Hematopoietic multipotent progenitor cell (in vitro differentiated cells): ENCODE data around the gene WNT11. TPM values are rescaled to one million over a fixed set of nuclear protein-coding genes. Genes with fewer than 3 reads are reported as not detected.

ENCODE experiments used
- DNase-seq, 3 donors: peaks; one replicate each; pipeline ENCODE4 v3.0.0-alpha.2; 2011 to 2015; ENCODE audit warnings: low read depth in 2 of 3, low spot score in 2 of 3
- total RNA-seq: library from RNA; depleted of rRNA; stranded (reverse); fragments of >200 nt; gene quantifications from one replicate; pipeline ENCODE4 v1.2.3, GENCODE V29; 2012

WNT11 gene
- total RNA-seq, 1 donor: 1.6 TPM

- DNase-seq: peak in 1 of 3 donors; percentile 21
Observed at GRCh38 chr11:76184551-76184993, 21.7 kb downstream of the WNT11 start.

DNA sequence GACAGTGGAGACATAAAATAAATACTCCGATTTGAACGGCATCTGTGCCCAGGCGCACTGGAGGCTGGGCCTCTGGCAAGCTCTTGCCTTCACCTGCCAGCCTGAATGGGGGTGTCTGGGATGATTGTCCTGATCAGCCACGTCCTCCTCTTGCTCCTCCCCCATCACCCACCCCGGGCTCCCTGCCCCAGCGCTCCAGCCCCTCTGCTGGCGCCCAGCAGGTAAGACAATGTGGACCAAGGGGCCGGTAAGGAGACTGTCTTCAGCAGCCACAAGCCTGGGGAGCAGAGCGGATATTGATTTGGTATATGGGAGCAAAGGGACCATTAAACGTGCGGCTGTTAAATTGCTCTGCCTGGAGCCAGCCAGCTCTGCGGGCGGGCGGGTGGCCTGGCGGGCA is 24.9 kb downstream of the WNT11 start:
- DNase-seq: no peak

- DNase-seq: no peak
Observed at GRCh38 chr11:76179147-76179546, 27.2 kb downstream of the WNT11 start.

- no peak for DNase-seq
Observed at GRCh38 chr11:76177250-76177686, 29.0 kb downstream of the WNT11 start.

DNA sequence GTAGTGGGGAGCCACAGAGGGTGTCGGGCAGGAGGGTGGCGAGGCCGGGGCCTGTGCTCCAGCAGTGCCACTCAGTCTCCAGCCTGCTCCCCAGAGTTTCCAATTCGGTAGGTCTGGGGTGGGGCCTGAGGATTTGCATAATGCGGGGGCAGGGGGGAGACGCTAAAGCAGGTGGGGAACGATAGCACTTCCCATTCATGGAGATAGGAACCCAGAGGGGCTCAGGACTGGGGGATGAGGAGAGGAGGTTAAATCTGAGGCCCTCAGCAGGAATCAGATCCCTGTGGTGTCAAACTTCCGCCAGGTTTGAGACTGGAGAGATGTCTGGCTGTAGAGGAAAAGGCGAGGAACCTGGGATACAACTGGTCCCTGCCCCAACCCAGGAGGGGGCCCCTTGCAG is 29.8 kb downstream of the WNT11 start:
- DNase-seq: no peak

- DNase-seq: no peak
Observed at GRCh38 chr11:76175783-76176182, 30.5 kb downstream of the WNT11 start.

DNA sequence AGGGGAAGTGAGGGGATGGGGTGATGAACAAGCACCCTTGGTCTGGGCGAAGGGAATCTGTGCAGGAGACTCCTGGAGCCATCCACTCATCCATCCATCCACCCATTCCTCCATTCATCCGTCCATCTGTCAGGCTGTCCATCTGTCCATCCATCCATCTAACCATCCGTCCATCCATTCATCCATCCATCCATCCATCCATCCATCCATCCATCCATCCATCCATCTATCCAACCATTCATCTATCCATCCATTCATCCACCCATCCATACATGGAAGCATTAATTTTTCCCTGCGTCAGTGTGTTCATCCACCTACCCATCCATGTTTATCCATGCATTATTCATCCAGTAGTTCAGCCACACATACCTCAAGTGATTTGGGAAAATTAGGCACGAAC is 32.0 kb downstream of the WNT11 start:
- DNase-seq: no peak

- DNase-seq: no peak
Observed at GRCh38 chr11:76173663-76174062, 32.6 kb downstream of the WNT11 start.

GRCh38 chr11:76172583-76172982 is 33.7 kb downstream of the WNT11 start:
- DNase-seq: no peak

- no peak for DNase-seq
Observed at GRCh38 chr11:76170468-76170867, 35.8 kb downstream of the WNT11 start.

GRCh38 chr11:76169473-76169896 is 36.8 kb downstream of the WNT11 start:
- DNase-seq: no peak

DNA sequence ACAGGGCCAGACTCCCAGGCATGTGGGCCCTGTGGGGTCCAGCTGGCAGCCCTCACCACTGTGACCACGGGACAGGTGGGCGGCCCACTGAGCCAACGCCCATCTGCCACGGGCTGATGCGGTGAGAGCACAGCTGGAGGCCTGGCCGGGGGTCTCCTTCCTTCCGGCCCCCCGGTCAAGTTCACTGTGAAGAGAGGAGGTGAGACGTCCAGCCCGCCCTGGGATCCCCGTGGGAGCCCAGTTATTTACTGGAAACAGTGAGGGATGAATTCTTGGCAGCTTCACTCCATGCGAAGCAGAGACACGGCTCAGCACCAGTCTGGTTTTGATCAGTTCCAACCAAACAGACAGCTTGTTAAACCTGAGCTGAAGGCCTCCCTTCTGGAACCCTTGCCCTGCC is 38.7 kb downstream of the WNT11 start:
- no peak for DNase-seq

DNA sequence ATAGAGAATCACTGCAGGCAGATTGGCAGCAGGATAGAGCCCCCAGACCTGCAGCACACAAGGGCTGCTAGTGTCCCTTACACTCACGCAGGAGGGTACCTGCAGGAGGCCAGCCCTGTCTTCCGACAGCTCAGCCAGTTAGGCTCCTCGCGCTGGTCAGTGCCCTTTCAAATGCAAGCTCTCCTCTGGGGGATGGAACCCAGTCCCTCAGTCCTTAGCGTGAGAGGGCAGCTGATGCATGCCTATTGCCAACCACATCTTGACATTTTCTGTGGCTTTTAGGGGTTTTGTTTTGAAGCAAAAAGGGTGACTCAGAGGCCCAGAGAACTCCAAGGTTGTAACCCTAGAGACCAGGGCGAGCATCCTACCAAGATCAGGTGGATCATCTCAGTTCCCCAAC is 40.0 kb downstream of the WNT11 start:
- no peak for DNase-seq

GRCh38 chr11:76164861-76165751 is 41.2 kb downstream of the WNT11 start:
- no peak for DNase-seq

- DNase-seq: no peak
Observed at GRCh38 chr11:76164081-76164480, 42.2 kb downstream of the WNT11 start.

DNA sequence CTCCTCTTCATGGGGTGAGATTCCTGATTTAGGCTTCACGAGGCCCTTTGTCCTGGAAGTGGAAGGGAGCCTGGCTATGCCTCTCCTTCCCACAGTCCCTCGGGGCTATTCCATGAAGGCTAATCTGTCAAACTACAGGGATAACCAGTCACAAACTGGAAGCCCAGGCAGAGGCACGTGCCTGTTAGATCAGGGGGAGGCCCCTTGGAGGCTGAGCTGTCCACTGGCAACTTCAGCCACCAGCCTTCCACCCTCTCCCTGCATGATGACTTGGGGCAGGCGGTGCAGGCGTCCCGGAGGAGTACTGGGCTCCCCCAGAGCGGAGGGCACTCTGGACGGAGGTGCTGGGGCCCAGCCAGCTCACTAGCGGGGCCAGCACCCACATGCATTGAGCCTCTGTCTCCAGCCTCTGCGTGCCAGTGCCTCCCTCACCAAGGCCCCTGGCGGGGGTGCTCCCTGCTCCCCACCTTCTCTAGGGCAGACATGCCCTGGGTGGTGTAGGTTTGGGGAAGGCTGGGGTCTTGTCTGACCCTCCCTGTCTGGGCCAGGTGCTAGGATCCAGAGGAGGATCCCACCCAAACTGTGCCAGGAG is 42.9 kb downstream of the WNT11 start:
- DNase-seq: no peak

DNA sequence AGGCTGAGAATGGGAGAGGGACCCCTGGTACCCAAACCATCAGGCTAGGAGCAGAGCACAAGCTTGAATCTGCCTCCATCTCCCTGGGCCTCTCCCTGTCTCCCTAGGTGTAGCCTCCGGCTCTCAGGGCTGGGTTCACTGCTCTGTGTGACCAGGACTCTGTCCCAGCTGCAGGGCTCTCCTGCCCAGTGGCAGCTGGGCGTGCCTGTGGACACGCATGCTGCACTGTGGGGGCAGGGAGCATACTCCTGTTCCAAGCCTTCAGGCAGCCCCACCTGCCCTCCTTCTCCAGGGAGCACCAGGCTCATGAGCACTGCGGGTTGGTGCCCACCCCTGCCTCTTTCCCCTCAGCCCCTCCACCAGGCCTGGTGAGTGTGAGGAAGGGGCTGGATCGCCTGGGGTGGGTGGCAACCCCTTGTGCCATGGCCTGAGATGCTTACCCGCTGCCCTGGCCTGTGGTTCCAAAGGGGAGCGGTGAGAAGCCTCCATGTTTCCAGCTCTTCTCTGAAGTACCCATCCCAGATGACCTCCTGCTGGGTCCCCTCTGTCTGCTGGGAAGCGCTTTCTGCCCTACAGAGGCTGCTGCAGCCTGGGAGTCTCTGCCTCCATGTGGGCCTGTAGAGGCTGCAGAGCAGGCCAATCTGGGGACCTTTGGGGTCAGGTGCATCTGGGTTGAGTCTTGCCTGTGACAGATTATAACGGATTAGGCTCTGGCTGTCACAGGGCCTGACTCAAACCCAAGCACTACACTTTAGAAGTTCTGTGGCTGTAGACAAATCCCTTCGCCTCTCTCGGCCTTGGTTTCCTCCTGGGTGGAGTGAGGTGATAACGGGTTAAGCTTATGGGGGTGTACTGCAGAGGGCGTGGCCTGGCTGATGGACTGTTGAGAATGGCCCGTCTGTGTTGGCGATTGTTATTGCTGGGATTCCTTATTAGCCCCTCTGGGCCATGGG is 43.7 kb downstream of the WNT11 start:
- no peak for DNase-seq

DNA sequence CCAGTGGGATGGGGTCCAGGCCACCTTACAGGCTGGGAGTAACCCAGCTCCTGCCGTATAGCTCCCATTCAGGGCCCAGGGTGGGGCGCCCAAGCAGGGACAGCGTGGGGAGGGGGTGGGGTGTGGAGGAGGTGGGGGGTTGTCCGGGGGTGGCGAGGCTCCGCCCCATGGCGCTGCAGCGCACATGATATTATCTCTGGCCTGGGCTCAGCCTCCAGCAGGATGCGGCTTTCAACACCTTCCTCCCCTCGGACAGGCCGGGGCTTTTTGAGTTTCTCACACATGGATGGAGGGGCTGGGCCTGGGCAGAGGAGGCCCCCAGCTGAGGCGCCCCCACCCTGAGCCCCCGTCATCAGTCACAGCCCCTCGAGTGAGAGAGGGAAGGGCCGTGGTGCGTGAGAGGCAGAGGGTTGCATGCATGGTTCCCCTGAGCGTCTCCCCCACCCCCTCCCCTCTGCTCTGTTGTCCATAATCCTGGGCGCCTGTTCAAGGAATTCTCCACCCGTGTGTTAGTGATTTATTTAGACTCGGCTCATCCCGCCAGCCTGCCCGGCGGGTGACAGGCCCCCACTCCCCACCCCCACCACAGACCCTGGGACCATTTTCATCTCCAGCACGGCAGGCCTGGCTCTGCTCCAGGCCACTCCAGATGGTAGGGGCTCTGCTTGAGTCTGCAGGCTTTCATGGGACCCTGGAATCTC is 44.9 kb downstream of the WNT11 start:
- DNase-seq: peak in 1 of 3 donors; percentile 9

GRCh38 chr11:76160856-76161255 is 45.4 kb downstream of the WNT11 start:
- no peak for DNase-seq

DNA sequence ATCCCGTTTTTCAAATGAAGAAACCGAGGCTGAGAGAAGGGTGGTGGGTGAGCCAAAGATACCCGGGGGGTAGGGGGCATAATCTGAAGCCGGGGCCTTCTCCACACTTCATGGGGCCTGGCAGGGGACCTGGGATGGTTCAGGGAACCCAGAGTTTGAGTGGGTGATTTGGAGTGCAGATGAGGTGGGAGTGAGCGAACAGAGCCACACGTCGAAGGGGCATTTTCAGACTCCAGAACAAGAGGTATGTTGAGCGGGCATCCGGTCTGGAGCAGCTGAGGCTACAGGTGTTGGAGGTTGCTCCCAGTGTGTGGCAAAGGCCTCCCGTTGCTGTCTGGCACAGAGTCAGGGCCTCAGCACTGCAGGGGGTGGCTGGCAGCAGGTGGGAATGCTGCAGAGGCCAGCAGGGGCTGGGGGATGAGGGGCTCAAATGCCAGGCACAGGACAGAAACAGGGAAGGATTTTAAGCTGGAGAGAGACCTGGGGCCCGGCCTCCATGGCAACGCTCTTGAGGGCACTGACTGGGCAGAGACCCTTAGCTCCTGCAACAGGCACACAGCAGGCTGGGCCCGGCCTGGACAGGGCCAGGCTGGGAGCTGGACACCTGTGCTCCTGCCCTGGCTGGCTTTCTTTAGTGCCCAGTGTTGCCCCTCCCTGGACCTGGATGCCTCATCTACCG is 46.2 kb downstream of the WNT11 start:
- no peak for DNase-seq
